HL-60 (cell line): Measurements from ENCODE around the gene ATG101.

Experiments used
- DNase-seq, 2 experiments: peaks; one replicate each; pipeline ENCODE4 v3.0.0-alpha.2; 2010 to 2020; ENCODE audit warnings: low read depth in 1 of 2, low spot score in 1 of 2
- H3K27ac ChIP-seq: fragments of 250-450 bp; sonication (Bioruptor Pico); replicated peaks from 2 replicates; pipeline ENCODE4 v1.5.1; 2020; ENCODE audit warnings: mild to moderate bottlenecking, moderate library complexity
- H3K27me3 ChIP-seq: fragments of 250-450 bp; sonication (Bioruptor Pico); 2 replicates; pipeline ENCODE4 v1.5.1; 2021; ENCODE audit warnings: mild to moderate bottlenecking, moderate library complexity; ENCODE audit not compliant: insufficient read depth, poor library complexity, severe bottlenecking
- H3K4me3 ChIP-seq: replicated peaks from 2 replicates; pipeline ENCODE4 v1.5.1; 2011; ENCODE audit warnings: mild to moderate bottlenecking, control low read depth, low read length; ENCODE audit not compliant: insufficient read depth
- GABPA ChIP-seq: IDR thresholded peaks from 2 replicates; pipeline ENCODE4 v1.6.1; 2012; ENCODE audit warnings: low read depth
- POLR2AphosphoS5 ChIP-seq: IDR thresholded peaks from 2 replicates; pipeline ENCODE4 v1.6.1; 2012; ENCODE audit warnings: low read depth
- SPI1 ChIP-seq: IDR thresholded peaks from 2 replicates; pipeline ENCODE4 v1.6.1; 2012; ENCODE audit warnings: low read depth, mild to moderate bottlenecking, borderline replicate concordance
- TF ChIP-seq, protein P1 (sequence below): IDR thresholded peaks from one replicate; pipeline ENCODE4 v1.5.1; 2011; ENCODE audit warnings: low read length, control low read depth, inconsistent platforms; ENCODE audit not compliant: insufficient read depth
- TF ChIP-seq, protein P2 (sequence below): IDR thresholded peaks from 2 replicates; pipeline ENCODE4 v1.6.1; 2012; ENCODE audit warnings: low read depth; ENCODE audit not compliant: insufficient replicate concordance

ATG101 gene

DNA sequence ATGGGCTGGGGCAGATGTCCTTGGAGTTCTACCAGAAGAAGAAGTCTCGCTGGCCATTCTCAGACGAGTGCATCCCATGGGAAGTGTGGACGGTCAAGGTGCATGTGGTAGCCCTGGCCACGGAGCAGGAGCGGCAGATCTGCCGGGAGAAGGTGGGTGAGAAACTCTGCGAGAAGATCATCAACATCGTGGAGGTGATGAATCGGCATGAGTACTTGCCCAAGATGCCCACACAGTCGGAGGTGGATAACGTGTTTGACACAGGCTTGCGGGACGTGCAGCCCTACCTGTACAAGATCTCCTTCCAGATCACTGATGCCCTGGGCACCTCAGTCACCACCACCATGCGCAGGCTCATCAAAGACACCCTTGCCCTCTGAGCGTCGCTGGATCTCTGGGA lies 7.0 kb downstream of the ATG101 start:
- Histone ChIP-seq H3K27ac (no peak overlapping the region), H3K4me3 (no peak overlapping the region), H3K27me3 (no peaks in the 10 kb centered on the region)
- TF ChIP-seq, protein P1, sequence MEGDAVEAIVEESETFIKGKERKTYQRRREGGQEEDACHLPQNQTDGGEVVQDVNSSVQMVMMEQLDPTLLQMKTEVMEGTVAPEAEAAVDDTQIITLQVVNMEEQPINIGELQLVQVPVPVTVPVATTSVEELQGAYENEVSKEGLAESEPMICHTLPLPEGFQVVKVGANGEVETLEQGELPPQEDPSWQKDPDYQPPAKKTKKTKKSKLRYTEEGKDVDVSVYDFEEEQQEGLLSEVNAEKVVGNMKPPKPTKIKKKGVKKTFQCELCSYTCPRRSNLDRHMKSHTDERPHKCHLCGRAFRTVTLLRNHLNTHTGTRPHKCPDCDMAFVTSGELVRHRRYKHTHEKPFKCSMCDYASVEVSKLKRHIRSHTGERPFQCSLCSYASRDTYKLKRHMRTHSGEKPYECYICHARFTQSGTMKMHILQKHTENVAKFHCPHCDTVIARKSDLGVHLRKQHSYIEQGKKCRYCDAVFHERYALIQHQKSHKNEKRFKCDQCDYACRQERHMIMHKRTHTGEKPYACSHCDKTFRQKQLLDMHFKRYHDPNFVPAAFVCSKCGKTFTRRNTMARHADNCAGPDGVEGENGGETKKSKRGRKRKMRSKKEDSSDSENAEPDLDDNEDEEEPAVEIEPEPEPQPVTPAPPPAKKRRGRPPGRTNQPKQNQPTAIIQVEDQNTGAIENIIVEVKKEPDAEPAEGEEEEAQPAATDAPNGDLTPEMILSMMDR, result no peak
- no peak for TF ChIP-seq GABPA
- no peak for DNase-seq

DNA sequence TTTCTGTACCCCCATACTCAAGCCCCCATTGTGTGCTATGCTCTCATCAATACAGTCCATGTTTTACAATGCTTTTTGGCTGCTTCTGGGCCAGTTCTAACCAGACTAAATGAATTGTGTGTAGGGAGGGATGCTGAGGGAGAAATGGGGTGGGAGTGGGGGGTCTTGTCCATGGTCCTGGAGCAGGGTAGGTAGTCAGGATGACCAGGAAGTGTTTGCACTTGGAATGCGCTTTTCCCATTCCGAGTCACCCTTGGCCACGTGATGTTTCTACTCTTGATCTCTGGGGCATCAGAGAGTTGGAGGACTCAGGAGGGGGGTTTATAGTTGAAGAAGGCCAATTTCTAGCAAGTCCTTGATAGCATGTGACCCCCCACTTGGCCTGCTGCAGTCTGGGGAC lies 8.5 kb downstream of the ATG101 start:
- no peak overlapping the region for H3K27ac ChIP-seq
- no peak overlapping the region for H3K4me3 ChIP-seq
- H3K27me3 ChIP-seq, result no peaks in the 10 kb centered on the region
- TF ChIP-seq, protein P2, sequence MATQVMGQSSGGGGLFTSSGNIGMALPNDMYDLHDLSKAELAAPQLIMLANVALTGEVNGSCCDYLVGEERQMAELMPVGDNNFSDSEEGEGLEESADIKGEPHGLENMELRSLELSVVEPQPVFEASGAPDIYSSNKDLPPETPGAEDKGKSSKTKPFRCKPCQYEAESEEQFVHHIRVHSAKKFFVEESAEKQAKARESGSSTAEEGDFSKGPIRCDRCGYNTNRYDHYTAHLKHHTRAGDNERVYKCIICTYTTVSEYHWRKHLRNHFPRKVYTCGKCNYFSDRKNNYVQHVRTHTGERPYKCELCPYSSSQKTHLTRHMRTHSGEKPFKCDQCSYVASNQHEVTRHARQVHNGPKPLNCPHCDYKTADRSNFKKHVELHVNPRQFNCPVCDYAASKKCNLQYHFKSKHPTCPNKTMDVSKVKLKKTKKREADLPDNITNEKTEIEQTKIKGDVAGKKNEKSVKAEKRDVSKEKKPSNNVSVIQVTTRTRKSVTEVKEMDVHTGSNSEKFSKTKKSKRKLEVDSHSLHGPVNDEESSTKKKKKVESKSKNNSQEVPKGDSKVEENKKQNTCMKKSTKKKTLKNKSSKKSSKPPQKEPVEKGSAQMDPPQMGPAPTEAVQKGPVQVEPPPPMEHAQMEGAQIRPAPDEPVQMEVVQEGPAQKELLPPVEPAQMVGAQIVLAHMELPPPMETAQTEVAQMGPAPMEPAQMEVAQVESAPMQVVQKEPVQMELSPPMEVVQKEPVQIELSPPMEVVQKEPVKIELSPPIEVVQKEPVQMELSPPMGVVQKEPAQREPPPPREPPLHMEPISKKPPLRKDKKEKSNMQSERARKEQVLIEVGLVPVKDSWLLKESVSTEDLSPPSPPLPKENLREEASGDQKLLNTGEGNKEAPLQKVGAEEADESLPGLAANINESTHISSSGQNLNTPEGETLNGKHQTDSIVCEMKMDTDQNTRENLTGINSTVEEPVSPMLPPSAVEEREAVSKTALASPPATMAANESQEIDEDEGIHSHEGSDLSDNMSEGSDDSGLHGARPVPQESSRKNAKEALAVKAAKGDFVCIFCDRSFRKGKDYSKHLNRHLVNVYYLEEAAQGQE, result peak; percentile 83
- TF ChIP-seq POLR2AphosphoS5, result no peak
- no peak for DNase-seq

DNA sequence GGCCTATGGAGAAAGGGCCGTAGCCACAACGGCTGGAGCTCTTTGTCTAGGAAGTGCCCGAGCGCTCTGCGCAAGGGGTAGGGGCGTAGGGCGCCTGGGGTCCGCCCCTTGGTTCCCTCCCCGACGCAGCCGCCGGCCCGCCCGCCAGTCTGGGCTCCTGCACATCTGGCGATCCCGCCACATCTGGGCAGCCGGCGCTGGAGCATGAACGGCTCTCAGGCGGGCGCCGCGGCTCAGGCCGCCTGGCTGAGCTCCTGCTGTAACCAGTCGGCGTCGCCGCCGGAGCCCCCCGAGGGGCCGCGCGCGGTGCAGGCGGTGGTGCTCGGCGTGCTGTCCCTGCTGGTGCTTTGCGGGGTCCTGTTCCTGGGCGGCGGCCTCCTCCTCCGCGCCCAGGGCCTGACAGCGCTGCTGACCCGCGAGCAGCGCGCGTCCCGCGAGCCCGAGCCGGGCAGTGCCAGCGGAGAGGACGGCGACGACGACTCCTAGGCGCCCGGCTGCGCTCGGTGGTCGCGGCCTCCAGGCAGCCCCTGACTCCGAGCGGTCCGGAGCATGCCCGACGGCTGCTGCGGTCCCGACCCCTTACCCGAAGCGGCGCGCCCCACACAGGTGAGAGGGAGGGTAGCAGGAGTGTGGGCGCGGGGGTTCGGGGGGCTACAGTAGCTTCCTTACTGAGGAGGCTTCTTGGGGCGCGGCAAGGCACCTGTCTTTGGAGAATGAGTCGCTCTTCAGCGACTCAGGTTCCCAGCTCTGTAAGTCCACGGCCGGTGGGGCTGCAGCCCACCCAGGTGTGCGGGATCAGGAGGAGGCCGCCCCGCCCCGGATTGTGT lies 10.0 kb downstream of the ATG101 start, which contains the start of gene SMIM41:
SMIM41 (plus strand) TSS at position 129 of the 827 bp plus-strand sequence; CDS start at position 205, 76 bp downstream.
- Histone ChIP-seq H3K4me3 (no peak within 1 kb of the TSS), H3K27me3 (no peaks in the 10 kb centered on the region), H3K27ac (no peak within 1 kb of the TSS)
- no peak for DNase-seq
- no peak for TF ChIP-seq SPI1
- no peak for TF ChIP-seq POLR2AphosphoS5
- TF ChIP-seq, protein P1, result no peak
- no peak for TF ChIP-seq GABPA
- TF ChIP-seq, protein P2, result no peak

DNA sequence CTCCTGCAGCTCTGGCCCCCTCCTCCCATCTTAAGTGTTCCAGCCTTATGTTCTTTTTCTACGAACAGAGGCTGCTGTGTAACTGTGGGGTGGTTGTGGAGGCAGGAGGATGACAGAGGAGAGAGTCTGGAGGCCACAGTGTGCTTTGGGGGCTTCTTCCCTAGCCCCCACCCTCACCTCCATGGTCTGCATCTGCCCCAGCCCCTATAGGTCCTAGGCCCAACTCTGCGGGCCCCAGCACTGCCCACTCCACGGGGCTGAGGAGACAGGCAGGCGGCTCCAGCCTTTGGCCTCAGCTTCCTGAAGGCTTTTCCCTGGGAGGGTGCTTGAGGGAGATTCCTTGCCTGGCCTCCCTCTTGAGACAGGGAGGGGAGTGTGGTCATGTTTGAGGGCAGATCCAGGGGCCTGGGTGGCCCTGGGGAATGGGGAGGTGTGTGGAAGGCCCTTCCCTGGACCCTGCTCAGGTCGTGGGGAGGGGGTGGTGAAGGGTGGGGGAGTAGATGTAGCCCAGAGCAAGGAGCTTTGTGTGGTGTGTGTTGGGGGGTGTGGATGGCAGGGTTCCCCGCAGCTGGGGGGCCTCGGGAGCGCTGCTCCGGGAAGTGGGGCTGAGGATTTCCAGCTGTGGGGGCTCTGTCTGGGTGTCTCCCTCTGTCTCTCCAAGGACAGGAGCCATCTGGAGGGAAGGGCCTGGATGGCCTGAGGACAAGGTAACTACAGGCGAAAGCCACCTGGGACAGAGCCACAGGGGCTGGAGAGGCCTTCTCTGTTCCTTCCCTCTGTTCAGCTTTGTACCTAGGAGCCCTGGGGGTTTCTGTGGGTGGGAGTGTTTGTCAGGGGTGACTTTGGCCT lies 10.8 kb downstream of the ATG101 start:
- peak overlapping the region; percentile 30 for H3K27ac ChIP-seq
- DNase-seq, result no peak
- TF ChIP-seq POLR2AphosphoS5 (no peak), SPI1 (no peak), GABPA (no peak)
- TF ChIP-seq, protein P2, result no peak
- TF ChIP-seq, protein P1, result no peak
- no peak overlapping the region for H3K4me3 ChIP-seq
- no peaks in the 10 kb centered on the region for H3K27me3 ChIP-seq
